ENCODE measurements around the gene CFLAR. TPM values are rescaled to one million over a fixed set of nuclear protein-coding genes. Genes with fewer than 3 reads are reported as not detected.
"Not testable (repeated sequence)": the region's sequence is repeated elsewhere in the genome, so short reads cannot be mapped to it uniquely, and the experiment has no call there.

Gene CFLAR
- total RNA-seq, 1 donor from 2014 or later: 16.7 TPM

GRCh38 chr2:201114846-201115245 is 1.1 kb upstream of the CFLAR start:
- H3K9me3 Mint-ChIP-seq: no peaks in the 10 kb centered on the region
- H3K4me3 Mint-ChIP-seq: peak overlapping the region; percentile 64
- DNase-seq (ENCODE audit: low read depth, low spot score): no peak
- no peak for TF ChIP-seq CTCF (conservative IDR thresholded peaks at IDR 0.05)
- H3K27ac Mint-ChIP-seq (ENCODE audit: unreplicated experiment): no peak overlapping the region
- no peaks in the 10 kb centered on the region for H3K36me3 Mint-ChIP-seq (ENCODE audit: low read depth)
- H3K27me3 Mint-ChIP-seq (ENCODE audit: low read depth): no peaks in the 10 kb centered on the region
- H3K4me1 Mint-ChIP-seq: peaks cover 12% of the 10 kb centered on the region

GRCh38 chr2:201116959-201117734 is 1.2 kb downstream of the CFLAR start:
- no peak for DNase-seq (ENCODE audit: low read depth, low spot score)
- Mint-ChIP-seq H3K36me3 (ENCODE audit: low read depth) (no peaks in the 10 kb centered on the region), H3K4me3 (peak overlapping the region; percentile 90), H3K27me3 (ENCODE audit: low read depth) (no peaks in the 10 kb centered on the region), H3K27ac (ENCODE audit: unreplicated experiment) (peak overlapping the region; percentile 92), H3K4me1 (peaks cover 12% of the 10 kb centered on the region), H3K9me3 (no peaks in the 10 kb centered on the region)
- TF ChIP-seq CTCF (conservative IDR thresholded peaks at IDR 0.05): peak; percentile 49

- not testable (repeated sequence) for H3K27me3 Mint-ChIP-seq (ENCODE audit: low read depth); H3K27ac Mint-ChIP-seq (ENCODE audit: unreplicated experiment)
- peak overlapping the region; percentile 90 for H3K4me3 Mint-ChIP-seq
Observed at GRCh38 chr2:201117735-201118094, 1.8 kb downstream of the CFLAR start.

GRCh38 chr2:201118121-201118960 is 2.4 kb downstream of the CFLAR start:
- H3K4me1 Mint-ChIP-seq: peaks cover 12% of the 10 kb centered on the region
- peak; percentile 53 for TF ChIP-seq CTCF (conservative IDR thresholded peaks at IDR 0.05)
- peak; percentile 32 for DNase-seq (ENCODE audit: low read depth, low spot score)
- no peaks in the 10 kb centered on the region for H3K9me3 Mint-ChIP-seq
- no peak overlapping the region for H3K27ac Mint-ChIP-seq (ENCODE audit: unreplicated experiment)
- peak overlapping the region; percentile 83 for H3K4me3 Mint-ChIP-seq
- no peaks in the 10 kb centered on the region for H3K36me3 Mint-ChIP-seq (ENCODE audit: low read depth)
- H3K27me3 Mint-ChIP-seq (ENCODE audit: low read depth): no peaks in the 10 kb centered on the region

More at GRCh38 chr2:201117735-201118094, 1.8 kb downstream of the CFLAR start:
- H3K36me3 Mint-ChIP-seq (ENCODE audit: low read depth); DNase-seq (ENCODE audit: low read depth, low spot score); H3K9me3 Mint-ChIP-seq: not testable (repeated sequence)
- H3K4me1 Mint-ChIP-seq: peaks cover 12% of the 10 kb centered on the region

- TF ChIP-seq CTCF (conservative IDR thresholded peaks at IDR 0.05): no peak
- Mint-ChIP-seq H3K4me3 (peak overlapping the region; percentile 83), H3K9me3 (no peaks in the 10 kb centered on the region), H3K36me3 (ENCODE audit: low read depth) (no peaks in the 10 kb centered on the region), H3K27me3 (ENCODE audit: low read depth) (peaks cover 3% of the 10 kb centered on the region), H3K4me1 (peaks cover 20% of the 10 kb centered on the region), H3K27ac (ENCODE audit: unreplicated experiment) (no peak overlapping the region)
- DNase-seq (ENCODE audit: low read depth, low spot score): no peak
Observed at GRCh38 chr2:201118961-201119854, 3.2 kb downstream of the CFLAR start.

Data from neural crest cell (in vitro differentiated cells).